Stimulated activated CD8-positive, alpha-beta memory T cell treated with anti-CD3 and anti-CD28 coated beads, Interleukin-7, amount 100 ng/mL, for 1 hour (primary cell): ENCODE measurements around the gene TTC39A.
"Not testable (repeated sequence)": the region's sequence is repeated elsewhere in the genome, so short reads cannot be mapped to it uniquely, and the experiment has no call there.

Experiments
- DNase-seq, 2 donors: peaks; one replicate each; pipeline ENCODE4 v3.0.0-alpha.2; 2020; ENCODE audit warnings: low read depth in 2 of 2

TTC39A gene

DNA sequence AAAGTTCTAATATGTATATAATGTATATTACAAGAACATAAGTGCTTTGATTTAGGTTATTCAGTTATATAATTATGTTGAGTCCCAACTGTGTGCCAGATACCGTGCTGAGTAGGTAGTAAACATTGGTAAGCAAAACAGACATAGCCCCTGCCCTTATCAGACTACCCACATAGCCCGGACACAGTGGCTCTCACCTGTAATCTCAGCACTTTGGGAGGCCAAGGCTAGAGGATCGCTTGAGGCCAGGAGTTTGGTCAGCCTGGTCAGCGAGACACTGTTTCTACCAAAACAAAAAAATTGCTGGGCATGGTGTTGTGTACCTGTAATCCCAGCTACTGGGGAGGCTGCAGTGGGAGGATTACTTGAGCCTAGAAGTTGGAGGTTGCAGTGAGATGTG, 63.6 kb downstream of the TTC39A start:
- DNase-seq = no peak

DNA sequence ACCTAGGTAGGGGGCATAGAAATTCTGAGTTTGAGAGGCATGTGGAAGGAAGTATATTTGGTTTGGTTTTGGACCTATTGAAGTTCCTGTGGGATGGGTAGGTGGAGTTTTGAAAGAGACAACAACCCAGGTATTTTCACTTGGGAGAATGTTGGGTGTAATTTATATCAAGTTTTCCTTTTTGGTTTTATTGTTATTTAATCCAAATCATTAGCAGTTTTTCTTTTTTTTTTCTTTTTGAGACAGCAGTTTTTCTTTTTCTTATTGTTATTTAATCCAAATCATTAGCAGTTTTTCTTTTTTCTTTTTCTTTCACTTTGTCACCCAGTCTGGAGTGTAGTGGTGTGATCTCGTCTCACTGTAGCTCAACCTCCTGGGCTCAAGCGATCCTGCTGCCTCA, 64.2 kb downstream of the TTC39A start:
- DNase-seq = no peak

DNA sequence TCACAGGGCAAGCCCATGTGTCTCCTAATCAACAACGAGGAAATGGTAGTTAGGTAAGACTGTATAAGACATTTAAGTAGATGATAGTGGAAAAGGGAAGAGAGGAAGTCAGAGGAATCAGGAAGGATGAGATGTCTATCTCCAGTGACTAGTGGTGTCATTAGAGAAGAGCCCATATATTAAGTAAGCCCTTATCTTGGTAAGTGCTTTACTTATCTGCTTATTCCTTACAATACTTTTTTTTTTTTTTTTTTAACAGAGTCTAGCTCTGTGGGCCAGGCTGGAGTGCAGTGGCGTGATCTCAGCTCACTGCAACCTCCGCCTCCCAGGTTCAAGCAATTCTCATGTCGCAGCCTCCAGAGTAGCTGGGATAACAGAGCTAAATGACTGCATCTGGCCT, 64.7 kb downstream of the TTC39A start:
- no peak for DNase-seq

DNA sequence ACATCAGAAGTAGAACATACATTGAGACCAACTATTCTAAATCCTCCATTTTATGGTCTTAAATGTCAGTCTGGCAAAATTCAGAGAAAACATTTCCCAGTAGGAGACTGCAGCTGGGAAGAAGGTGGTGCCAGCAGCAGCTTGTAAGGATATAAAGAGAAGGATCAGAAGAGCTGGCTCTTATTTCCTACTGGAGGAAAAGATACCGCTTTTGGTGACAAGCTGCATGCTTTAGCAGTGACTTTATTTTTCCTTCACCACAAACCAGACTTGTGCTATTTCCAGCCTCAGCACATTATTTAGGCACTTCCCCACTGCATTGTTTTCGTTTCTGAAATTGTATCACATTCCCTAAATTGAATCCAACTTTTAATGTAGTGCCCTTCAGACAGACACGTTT, 65.9 kb downstream of the TTC39A start:
- no peak for DNase-seq

DNA sequence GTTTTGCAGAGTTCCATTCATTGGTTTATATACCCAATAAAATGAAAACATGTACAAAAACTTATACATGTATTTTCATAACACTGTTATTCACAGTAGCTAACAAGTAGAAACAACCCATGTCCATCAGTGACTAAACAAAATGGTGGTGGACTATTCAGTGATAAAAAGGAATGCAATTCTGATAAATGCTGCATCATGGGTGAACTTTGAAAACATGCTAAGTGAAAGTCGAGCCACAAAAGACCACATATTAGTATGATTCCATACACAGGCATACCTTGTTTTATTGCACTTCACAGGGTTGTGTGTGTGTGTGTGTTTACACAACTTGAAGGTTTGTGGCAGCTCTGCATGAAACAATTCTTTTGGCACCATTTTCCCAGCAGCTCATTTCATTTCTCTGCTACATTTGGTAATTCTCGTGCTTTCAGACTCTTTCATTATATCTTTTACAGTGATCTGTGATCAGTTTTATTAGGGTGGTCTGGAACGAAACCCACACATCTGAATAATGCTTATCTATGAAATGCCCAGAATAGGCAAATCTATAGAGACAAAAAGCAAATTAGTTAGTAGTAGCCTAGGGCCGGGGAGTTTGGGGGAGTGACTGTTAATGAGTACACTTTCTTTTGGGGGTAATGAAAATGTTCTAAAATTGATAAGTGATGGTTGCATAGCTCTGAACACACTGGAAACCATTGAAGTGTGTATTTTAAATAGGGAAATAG, 67.0 kb downstream of the TTC39A start:
- DNase-seq = no peak

DNA sequence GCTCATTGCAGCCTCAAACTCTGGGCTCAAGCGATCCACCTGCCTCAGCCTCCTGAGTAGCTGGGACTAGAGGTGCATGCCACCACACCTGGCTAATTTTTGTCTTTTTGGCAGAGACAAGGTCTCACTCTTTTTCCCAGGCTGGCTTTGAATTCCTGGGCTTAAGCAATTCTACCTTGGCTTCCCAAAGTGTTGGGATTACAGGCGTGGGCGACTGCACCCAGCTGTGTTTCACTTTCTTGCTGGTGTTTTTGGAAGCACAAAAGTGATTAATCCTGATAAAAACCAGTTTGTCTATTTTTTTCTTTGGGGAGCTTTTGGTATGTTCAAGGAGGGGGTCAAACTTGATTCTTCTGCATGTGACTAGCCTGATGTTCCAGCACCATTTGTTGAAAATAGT, 75.0 kb downstream of the TTC39A start:
- no peak for DNase-seq

DNA sequence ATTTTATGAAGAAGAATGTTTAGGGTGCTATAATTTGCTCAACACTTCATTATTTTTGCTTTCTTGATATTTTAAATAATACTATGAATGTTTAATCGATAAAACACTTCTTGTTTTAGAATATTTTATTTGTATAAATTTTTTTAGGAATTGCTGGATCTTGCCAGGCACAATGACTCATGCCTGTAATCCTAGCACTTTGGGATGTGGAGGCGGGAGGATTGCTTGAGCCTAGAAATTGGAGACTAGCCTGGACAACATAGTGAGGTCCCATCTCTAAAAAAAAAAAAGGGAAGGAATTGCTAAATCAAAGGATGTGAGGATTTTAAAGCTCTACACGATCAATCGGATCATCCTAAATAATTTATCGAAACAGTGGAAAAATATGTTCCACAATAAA, 76.7 kb downstream of the TTC39A start:
- DNase-seq = no peak

DNA sequence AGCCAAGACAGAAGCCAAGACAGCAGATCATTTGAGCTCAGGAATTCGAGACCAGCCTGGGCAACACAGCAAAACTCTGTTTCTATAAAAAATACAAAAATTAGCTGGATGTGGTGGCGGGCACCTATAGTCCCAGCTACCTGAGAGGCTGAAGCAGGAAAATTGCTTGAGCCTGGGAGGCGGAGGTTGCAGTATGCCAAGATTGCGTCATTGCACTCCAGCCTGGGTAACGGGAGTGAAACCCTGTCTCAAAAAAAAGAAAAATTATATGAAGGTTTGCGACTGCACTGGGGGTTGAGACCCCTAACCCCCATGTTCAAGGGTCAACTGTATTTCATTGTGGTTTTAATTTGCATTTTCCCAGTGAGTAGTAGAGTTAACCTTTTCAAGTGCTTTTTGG, 78.0 kb downstream of the TTC39A start:
- DNase-seq = no peak

DNA sequence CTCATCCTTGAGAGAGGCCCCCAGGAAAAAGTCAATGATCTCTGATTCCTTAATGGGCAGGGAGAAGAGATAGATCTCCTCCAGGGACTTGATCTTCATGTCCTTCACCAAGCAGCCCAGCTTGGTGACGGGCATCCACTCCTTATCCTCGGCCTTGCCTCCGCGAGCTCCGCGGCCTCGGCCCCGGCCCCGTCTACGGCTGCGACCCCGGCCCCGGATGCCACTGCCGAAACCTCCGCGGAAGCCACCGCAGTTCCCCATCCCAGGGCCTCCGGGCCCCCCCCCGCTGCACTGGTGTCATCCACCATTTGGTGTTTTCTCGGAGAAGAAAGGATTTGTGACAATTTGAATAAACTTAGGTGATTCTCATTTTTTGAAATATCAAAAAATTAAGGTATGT, 79.2 kb downstream of the TTC39A start:
- not testable (repeated sequence) for DNase-seq

DNA sequence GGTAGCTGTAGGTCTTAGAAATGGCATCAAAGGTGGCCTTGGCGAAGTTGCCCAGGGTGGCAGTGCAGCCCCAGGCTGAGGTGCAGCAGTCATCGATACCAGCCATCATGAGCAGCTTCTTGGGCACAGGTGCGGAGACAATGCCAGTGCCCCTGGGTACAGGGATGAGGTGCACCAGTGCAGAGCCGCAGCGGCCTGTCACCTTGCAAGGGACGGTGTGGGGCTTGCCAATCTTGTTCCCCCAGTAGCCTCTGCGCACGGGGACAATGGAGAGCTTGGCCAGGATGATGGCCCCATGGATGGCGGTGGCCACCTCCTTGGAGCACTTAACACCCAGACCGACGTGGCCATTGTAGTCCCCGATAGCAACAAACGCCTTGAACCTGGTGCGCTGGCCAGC, 79.6 kb downstream of the TTC39A start:
- not testable (repeated sequence) for DNase-seq

DNA sequence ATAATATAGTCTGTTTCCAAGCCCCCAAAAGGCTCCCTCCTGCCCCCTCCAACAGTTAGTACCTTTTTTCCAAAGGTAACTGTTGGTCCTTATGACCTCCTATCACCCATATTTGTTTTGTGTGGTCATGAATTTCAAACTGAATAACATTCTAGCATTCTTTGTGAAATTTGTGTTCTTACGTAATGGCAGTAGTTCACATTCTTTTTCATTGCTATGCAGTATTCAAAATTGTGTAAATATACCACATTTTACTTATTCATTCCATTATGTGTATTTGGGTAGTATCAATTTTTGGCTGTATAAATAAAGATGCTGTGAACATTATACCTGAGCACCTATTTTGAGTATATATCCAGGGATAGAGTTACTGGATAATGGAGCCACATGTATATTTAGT, 80.9 kb downstream of the TTC39A start:
- DNase-seq = no peak

DNA sequence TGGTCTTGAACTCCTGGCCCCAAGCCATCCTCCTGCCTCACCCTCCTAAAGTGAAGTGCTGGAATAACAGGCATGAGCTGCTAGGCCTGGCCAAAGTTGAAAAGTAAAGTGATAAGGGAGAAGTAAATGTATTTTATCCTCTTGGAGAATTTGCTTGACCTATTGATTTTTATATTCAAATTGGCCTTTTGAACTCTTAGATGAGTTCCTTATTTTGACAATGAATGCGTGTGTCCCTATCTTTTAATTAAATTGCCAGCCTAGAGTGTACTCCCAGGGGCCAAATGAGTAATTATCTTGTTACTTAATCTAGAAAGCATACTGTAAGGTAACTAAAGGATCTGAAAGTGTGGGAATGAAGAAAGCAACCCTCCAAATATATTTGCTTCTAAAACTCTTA, 82.9 kb downstream of the TTC39A start:
- no peak for DNase-seq

DNA sequence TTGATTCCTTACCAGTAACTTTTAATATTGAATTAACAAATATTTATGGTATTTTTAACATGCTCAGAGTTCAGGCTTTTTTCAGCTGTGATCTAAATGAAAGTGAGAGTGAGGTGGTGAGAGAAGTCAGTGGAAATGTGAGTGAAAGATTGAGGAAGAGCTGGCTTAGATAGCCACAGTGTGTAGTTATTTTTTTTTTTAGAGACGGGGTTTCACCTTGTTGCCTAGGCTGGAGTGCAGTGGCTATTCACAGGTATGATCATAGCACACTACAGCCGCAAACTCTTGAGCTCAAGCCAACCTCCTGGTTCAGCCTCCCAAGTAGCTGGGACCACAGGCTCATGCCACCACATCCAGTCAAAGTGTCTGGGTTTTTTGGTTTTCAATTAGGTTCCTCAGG, 83.3 kb downstream of the TTC39A start:
- DNase-seq = no peak

DNA sequence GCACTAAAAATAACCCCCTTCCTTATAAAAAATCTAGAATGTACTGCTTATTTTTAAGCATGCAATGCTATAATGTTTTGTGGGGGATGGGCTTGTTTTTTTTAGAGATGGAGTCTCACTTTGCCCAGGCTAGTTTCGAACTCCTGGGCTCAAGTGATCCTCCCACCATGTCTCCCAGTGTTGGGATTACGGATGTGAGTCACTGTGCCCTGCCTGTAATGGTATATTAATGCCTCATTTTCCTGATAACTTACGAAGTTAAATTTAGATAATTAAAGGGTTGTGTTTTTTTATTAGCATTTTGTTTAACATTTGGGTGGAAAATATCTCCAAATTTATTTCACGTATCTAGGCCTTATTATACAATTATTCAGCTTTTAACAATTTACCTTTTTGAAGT, 87.8 kb downstream of the TTC39A start:
- DNase-seq = no peak

DNA sequence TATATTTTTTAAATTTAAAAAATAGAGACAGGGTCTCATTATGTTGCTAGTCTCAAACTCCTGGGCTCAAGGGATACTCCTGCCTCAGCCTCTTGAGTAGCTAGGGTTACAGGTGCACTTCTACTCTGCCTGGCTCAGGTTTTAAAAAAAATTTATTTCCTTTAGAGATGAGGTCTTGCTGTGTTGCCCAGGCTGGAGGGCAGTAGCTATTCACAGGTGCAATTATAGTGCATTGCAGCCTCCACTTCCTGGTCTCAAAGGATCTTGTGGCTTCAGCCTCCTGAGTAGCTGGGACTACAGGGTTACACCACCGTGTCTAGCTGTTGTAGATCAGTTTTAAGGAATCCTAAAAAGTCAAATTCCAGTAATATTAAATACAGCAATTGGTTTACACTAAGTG, 89.2 kb downstream of the TTC39A start:
- DNase-seq = no peak

DNA sequence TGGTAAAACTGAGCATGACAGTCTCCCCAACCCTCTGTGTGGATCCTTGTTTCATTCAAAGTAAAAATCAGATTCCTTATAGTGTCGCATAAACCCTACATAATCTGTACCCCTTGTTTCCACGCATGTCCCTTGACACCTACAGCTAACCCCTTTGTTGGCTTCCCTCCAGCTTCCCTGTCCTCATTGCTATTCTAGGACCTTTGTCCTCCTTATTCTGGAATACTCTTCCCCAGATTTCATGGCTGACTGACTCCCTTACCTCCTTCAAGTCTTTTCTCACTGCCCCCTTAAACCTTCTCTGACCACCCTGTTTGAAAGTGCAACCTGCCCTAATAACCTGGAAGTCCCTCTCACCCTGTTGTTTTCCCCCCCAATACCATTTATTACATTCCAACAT, 90.3 kb downstream of the TTC39A start:
- DNase-seq = no peak

DNA sequence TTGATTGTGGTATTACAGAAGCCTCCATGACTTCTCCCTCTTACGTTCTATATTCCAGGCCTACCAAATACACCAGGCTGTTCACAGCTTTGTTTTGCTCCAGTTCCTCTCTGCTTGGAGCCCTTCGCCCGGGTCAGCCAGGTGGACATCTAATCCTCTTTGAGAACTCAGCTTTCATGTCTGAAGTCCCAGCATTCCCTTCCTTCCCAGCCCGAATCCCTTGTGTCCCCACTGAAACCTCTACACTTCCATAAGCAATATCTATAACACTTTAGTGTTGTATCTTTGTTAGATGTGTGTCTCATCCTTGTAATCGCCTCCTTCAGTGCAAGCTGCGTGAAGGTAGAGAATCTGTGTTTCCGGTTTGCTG, 92.3 kb downstream of the TTC39A start:
- DNase-seq = no peak

DNA sequence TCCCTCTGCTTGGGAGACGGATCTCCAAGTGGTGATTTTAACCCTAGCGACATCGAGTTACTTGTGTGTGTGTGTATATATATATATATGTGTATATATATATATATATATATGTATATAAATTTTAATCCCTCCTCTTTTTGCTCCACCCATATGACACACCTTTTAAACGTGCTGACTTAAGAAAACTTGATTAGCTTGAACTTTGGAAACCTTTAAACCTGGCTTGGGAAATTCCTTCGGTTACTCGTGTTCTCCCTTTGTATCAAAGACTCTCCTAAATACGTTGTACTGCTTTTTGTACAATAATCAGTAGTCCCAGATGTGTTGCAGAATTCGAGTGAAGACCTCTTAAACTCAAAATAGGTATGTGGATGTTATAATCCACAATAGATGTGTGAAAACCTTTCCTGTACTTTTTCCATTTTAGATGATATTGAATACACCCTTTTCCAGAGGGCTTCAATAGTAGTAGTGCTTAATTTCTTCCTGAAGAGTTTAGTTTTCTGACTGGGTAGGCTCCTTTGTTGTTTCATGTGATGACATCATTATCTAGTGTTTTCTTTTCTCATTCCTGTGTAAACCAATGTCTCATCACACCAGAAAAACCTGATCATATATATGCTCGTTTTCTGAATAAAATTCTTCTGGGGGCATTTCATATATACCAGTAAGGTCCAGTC, 92.9 kb downstream of the TTC39A start:
- DNase-seq = no peak
